SH-SY5Y (cell line): ENCODE results near the gene OR4D1.

Source experiments
- GATA2 ChIP-seq: IDR thresholded peaks from 2 replicates; pipeline ENCODE4 v1.6.1; 2011; ENCODE audit warnings: mild to moderate bottlenecking, low read depth, low read length
- GATA3 ChIP-seq: IDR thresholded peaks from 2 replicates; pipeline ENCODE4 v1.6.1; 2011; ENCODE audit warnings: low read depth, mild to moderate bottlenecking, low read length, moderate library complexity

- TF ChIP-seq GATA2 (peak; percentile 76), GATA3 (no peak)
Measured at GRCh38 chr17:58172369-58173071, 24.3 kb downstream of the OR4D1 start.
